ENCODE data around the gene TPM1. TPM values are rescaled to one million over a fixed set of nuclear protein-coding genes. Genes with fewer than 3 reads are reported as not detected.

TPM1 gene
- total and polyA plus RNA-seq, 2 of the 4 experiments (the other 2 are of a cell fraction), result 661 to 1,623 TPM

GRCh38 chr15:63000706-63001105, 41.8 kb upstream of the TPM1 start:
- H3K56ac ChIP-seq (ENCODE audit: extremely low read depth, insufficient read depth, low read length), result no peak overlapping the region
- no peak overlapping the region for H2BK15ac ChIP-seq (ENCODE audit: low read depth, low read length)
- DNase-seq (no peak), ATAC-seq (ENCODE audit: low read depth) (no peak)
- no peak overlapping the region for H3K18ac ChIP-seq (ENCODE audit: low read depth, low read length)
- H3K4me1 ChIP-seq (ENCODE audit: control insufficient read depth, insufficient read depth, low read length), result no peaks in the 10 kb centered on the region
- no peaks in the 10 kb centered on the region for H3K27me3 ChIP-seq (ENCODE audit: control insufficient read depth, insufficient read depth, low read length)
- no peak overlapping the region for H2AK9ac ChIP-seq (replicated peaks; ENCODE audit: low read depth, low read length, poor library complexity)
- H3K14ac ChIP-seq (replicated peaks; ENCODE audit: low read depth, low read length), result no peak overlapping the region; the same call in 1 of the 2 replicates
- no peaks in the 10 kb centered on the region for H4K20me1 ChIP-seq (ENCODE audit: insufficient read depth, low read length)
- BruUV-seq (replicated peaks), result no TSS peak
- no peaks in the 10 kb centered on the region for H3K36me3 ChIP-seq (ENCODE audit: control insufficient read depth, insufficient read depth, low read length)
- no peak overlapping the region for H2BK5ac ChIP-seq (ENCODE audit: low read depth, low read length, poor library complexity, severe bottlenecking)
- H3K4me2 ChIP-seq (ENCODE audit: low read depth, low read length), result no peak overlapping the region
- CTCF ChIA-PET, result no interaction called here
- H3K4me3 ChIP-seq (ENCODE audit: insufficient read depth, low read depth, low read length), result no peak overlapping the region
- no peak overlapping the region for H2AFZ ChIP-seq (replicated peaks; ENCODE audit: low read length, poor library complexity)
- H3K9me3 ChIP-seq (ENCODE audit: control insufficient read depth, insufficient read depth, low read length), result no peaks in the 10 kb centered on the region
- no peak overlapping the region for H4K91ac ChIP-seq (ENCODE audit: insufficient read depth, low read depth, low read length)
- H3K9me1 ChIP-seq (ENCODE audit: insufficient read depth, low read length), result peaks cover 5% of the 10 kb centered on the region
- TF ChIP-seq SMC3 (IDR thresholded peaks at IDR 0.05; ENCODE audit: low read depth, low read length), result no peak
- no peak for TF ChIP-seq RFX5 (IDR thresholded peaks at IDR 0.05; ENCODE audit: low read depth, low read length)
- no peak for TF ChIP-seq FOS (IDR thresholded peaks at IDR 0.05; ENCODE audit: low read depth, low read length)
- TF ChIP-seq, protein P1, sequence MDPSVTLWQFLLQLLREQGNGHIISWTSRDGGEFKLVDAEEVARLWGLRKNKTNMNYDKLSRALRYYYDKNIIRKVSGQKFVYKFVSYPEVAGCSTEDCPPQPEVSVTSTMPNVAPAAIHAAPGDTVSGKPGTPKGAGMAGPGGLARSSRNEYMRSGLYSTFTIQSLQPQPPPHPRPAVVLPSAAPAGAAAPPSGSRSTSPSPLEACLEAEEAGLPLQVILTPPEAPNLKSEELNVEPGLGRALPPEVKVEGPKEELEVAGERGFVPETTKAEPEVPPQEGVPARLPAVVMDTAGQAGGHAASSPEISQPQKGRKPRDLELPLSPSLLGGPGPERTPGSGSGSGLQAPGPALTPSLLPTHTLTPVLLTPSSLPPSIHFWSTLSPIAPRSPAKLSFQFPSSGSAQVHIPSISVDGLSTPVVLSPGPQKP (IDR thresholded peaks at IDR 0.05; ENCODE audit: borderline replicate concordance, low read depth, low read length), result no peak
- no peak for TF ChIP-seq RAD21 (IDR thresholded peaks at IDR 0.05; ENCODE audit: low read length)
- TF ChIP-seq BHLHE40 (IDR thresholded peaks at IDR 0.05; ENCODE audit: low read depth, low read length), result no peak
- no peak for TF ChIP-seq MXI1 (IDR thresholded peaks at IDR 0.05; ENCODE audit: borderline replicate concordance, low read depth, low read length)
- no peak for TF ChIP-seq CEBPB (IDR thresholded peaks at IDR 0.05; ENCODE audit: low read depth, low read length)
- TF ChIP-seq CHD1 (IDR thresholded peaks at IDR 0.05; ENCODE audit: low read depth, low read length), result no peak
- no peak overlapping the region for H3K4ac ChIP-seq (ENCODE audit: low read depth, low read length)
- no peak overlapping the region for H3K23ac ChIP-seq (ENCODE audit: low read depth, low read length)
- H2AK5ac ChIP-seq (ENCODE audit: low read depth, low read length), result no peak overlapping the region
- no peak overlapping the region for H3K27ac ChIP-seq (ENCODE audit: insufficient read depth, low read length)
- H3K79me1 ChIP-seq (ENCODE audit: low read depth in 1 of 2, low read length in 2 of 2), result no peaks in the 10 kb centered on the region
- H4K5ac ChIP-seq (ENCODE audit: low read depth, low read length), result no peak overlapping the region
- dilution Hi-C loops (cut with HindIII; ENCODE audit: low sequenced_read_pairs, unreplicated experiment), result no loop called here
- H2BK120ac ChIP-seq (ENCODE audit: low read depth, low read length), result no peak overlapping the region
- intact Hi-C loops (cut with micrococcal nuclease), result no loop called here
- 100% methylated on average over 1 of the region's 3 CpGs; no CpG with 5 or more reads in 1 of the 2 experiments for WGBS, 2 experiments (ENCODE audit: extremely low coverage in 2 of 2, insufficient read length in 1 of 2)
- in situ Hi-C loops (cut with MboI; ENCODE audit: low sequenced_read_pairs), result no loop called here
- no peak overlapping the region for H4K8ac ChIP-seq (ENCODE audit: low read depth in 2 of 2, low read length in 2 of 2)
- no peak overlapping the region for H3K9ac ChIP-seq (ENCODE audit: low read depth, low read length)
- POLR2A ChIA-PET (ENCODE audit: unreplicated experiment), result no interaction called here
- no peak overlapping the region for H2BK20ac ChIP-seq (ENCODE audit: low read depth, low read length)
